ENCODE measurements around the gene CEP72.

- TF ChIP-seq CTCF (IDR thresholded peaks at IDR 0.05) (no peak), POLR2AphosphoS5 (IDR thresholded peaks at IDR 0.05; ENCODE audit: insufficient read depth in 1 of 2, low read depth in 1 of 2) (no peak), POLR2A (IDR thresholded peaks at IDR 0.05) (no peak)
Measured at GRCh38 chr5:665956-666711, 54.0 kb downstream of the CEP72 start.
